ENCODE results near the gene TTYH3.
A peak's percentile ranks its signal among the peaks of the same experiment; 100 is the strongest.

The TTYH3 gene

GRCh38 chr7:2661602-2662272 is 30.0 kb downstream of the TTYH3 start:
- TF ChIP-seq HOXC10 (CRISPR knock-in tag; IDR thresholded peaks at IDR 0.05) (no peak), ZNF48 (tag by site-specific recombination; IDR thresholded peaks at IDR 0.05) (no peak), ZNF23 (tag by site-specific recombination; IDR thresholded peaks at IDR 0.05; ENCODE audit: borderline replicate concordance) (no peak), KLF1 (tag by site-specific recombination; IDR thresholded peaks at IDR 0.05) (peak; percentile 51), ZNF549 (tag by site-specific recombination; IDR thresholded peaks at IDR 0.05) (no peak), ZNF837 (tag by site-specific recombination; IDR thresholded peaks at IDR 0.05) (no peak), ZNF391 (tag by site-specific recombination; IDR thresholded peaks at IDR 0.05; ENCODE audit: borderline replicate concordance, low read depth) (no peak), ZNF571 (tag by site-specific recombination; IDR thresholded peaks at IDR 0.05) (no peak), OVOL3 (tag by site-specific recombination; IDR thresholded peaks at IDR 0.05) (no peak), SP7 (tag by site-specific recombination; IDR thresholded peaks at IDR 0.05) (no peak), HIC1 (tag by site-specific recombination; IDR thresholded peaks at IDR 0.05) (peak; percentile 47), ZNF18 (tag by site-specific recombination; IDR thresholded peaks at IDR 0.05) (no peak), ZNF404 (tag by site-specific recombination; IDR thresholded peaks at IDR 0.05) (no peak)
- TF ChIP-seq, protein P1, sequence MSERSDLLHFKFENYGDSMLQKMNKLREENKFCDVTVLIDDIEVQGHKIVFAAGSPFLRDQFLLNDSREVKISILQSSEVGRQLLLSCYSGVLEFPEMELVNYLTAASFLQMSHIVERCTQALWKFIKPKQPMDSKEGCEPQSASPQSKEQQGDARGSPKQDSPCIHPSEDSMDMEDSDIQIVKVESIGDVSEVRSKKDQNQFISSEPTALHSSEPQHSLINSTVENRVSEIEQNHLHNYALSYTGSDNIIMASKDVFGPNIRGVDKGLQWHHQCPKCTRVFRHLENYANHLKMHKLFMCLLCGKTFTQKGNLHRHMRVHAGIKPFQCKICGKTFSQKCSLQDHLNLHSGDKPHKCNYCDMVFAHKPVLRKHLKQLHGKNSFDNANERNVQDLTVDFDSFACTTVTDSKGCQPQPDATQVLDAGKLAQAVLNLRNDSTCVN (tag by site-specific recombination; optimal IDR thresholded peaks at IDR 0.05): no peak
- CTCF ChIA-PET: no interaction called here
- Histone ChIP-seq H3K4me1 (ENCODE audit: control insufficient read depth, insufficient read depth, low read length) (no peaks in the 10 kb centered on the region), H3K27ac (ENCODE audit: extremely low read depth, low read depth, low read length) (no peak overlapping the region), H3K36me3 (ENCODE audit: control insufficient read depth in 2 of 2, insufficient read depth in 1 of 2, low read length in 2 of 2) (peaks cover 0 to 20% of the 10 kb centered on the region in 2 experiments; a peak in 1 of 3 replicates), H3K9me3 (ENCODE audit: control insufficient read depth, insufficient read depth, low read depth, low read length) (no peaks in the 10 kb centered on the region), H3K4me3 (ENCODE audit: low read depth, low read length) (no peak overlapping the region)
- POLR2A ChIA-PET: no interaction called here

GRCh38 chr7:2662273-2663120 is 30.7 kb downstream of the TTYH3 start:
- no peaks in the 10 kb centered on the region for H3K9me3 ChIP-seq (ENCODE audit: control insufficient read depth, insufficient read depth, low read depth, low read length)
- H3K36me3 ChIP-seq (ENCODE audit: control insufficient read depth in 2 of 2, insufficient read depth in 1 of 2, low read length in 2 of 2): peaks cover 0 to 12% of the 10 kb centered on the region in 2 experiments; a peak in 1 of 3 replicates
- no peaks in the 10 kb centered on the region for H3K4me1 ChIP-seq (ENCODE audit: control insufficient read depth, insufficient read depth, low read length)
- H3K27ac ChIP-seq (ENCODE audit: extremely low read depth, low read depth, low read length): no peak overlapping the region
- POLR2A ChIA-PET: no interaction called here
- CTCF ChIA-PET: interaction anchor here (0.5 to 0.7 kb wide), 2 partner anchors 559 to 1107 kb away, joined by 3 read pairs; no protein-coding TSS in a partner anchor
- no peak overlapping the region for H3K4me3 ChIP-seq (ENCODE audit: low read depth, low read length)
- no peak for TF ChIP-seq ZNF23 (tag by site-specific recombination; IDR thresholded peaks at IDR 0.05; ENCODE audit: borderline replicate concordance)
- TF ChIP-seq, protein P2, sequence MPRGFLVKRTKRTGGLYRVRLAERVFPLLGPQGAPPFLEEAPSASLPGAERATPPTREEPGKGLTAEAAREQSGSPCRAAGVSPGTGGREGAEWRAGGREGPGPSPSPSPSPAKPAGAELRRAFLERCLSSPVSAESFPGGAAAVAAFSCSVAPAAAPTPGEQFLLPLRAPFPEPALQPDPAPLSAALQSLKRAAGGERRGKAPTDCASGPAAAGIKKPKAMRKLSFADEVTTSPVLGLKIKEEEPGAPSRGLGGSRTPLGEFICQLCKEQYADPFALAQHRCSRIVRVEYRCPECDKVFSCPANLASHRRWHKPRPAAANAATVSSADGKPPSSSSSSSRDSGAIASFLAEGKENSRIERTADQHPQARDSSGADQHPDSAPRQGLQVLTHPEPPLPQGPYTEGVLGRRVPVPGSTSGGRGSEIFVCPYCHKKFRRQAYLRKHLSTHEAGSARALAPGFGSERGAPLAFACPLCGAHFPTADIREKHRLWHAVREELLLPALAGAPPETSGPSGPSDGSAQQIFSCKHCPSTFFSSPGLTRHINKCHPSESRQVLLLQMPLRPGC (tag by site-specific recombination; IDR thresholded peaks at IDR 0.05): no peak
- no peak for TF ChIP-seq ZNF175 (tag by site-specific recombination; IDR thresholded peaks at IDR 0.05)
- TF ChIP-seq ZNF670 (tag by site-specific recombination; IDR thresholded peaks at IDR 0.05; ENCODE audit: low read depth): no peak
- TF ChIP-seq, protein P3, sequence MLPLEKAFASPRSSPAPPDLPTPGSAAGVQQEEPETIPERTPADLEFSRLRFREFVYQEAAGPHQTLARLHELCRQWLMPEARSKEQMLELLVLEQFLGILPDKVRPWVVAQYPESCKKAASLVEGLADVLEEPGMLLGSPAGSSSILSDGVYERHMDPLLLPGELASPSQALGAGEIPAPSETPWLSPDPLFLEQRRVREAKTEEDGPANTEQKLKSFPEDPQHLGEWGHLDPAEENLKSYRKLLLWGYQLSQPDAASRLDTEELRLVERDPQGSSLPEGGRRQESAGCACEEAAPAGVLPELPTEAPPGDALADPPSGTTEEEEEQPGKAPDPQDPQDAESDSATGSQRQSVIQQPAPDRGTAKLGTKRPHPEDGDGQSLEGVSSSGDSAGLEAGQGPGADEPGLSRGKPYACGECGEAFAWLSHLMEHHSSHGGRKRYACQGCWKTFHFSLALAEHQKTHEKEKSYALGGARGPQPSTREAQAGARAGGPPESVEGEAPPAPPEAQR (tag by site-specific recombination; IDR thresholded peaks at IDR 0.05): no peak
- TF ChIP-seq ZNF548 (tag by site-specific recombination; IDR thresholded peaks at IDR 0.05): no peak
- TF ChIP-seq ZNF174 (tag by site-specific recombination; IDR thresholded peaks at IDR 0.05): no peak
- TF ChIP-seq ZNF501 (tag by site-specific recombination; IDR thresholded peaks at IDR 0.05): no peak
- no peak for TF ChIP-seq SP3 (tag by site-specific recombination; IDR thresholded peaks at IDR 0.05)
- TF ChIP-seq ZNF324 (tag by site-specific recombination; IDR thresholded peaks at IDR 0.05): no peak
- TF ChIP-seq ZNF664 (tag by site-specific recombination; IDR thresholded peaks at IDR 0.05): no peak
- TF ChIP-seq ZNF132 (tag by site-specific recombination; IDR thresholded peaks at IDR 0.05; ENCODE audit: borderline replicate concordance): no peak

Data from HEK293 (cell line).